DMS153 treated with DMSO at 0.1 percent for 48 hours (cell line): ENCODE results near the gene TBRG4.

Experiments used
- DNase-seq: peaks from one replicate; lab custom pipeline; 2025; ENCODE audit not compliant: unreplicated experiment; lab: John Stamatoyannopoulos, UW

Gene TBRG4

GRCh38 chr7:45092100-45092930 lies 19.2 kb downstream of the TBRG4 start:
- DNase-seq = no peak

- DNase-seq = peak; percentile 62
These were observed 22.1 kb downstream of the TBRG4 start for GRCh38 chr7:45089341-45089891.

GRCh38 chr7:45088821-45089340 lies 22.6 kb downstream of the TBRG4 start, which contains the start of gene NACAD:
NACAD (minus strand) TSS chr7:45088969; CDS start chr7:45088894, 75 bp downstream.
- no peak for DNase-seq

GRCh38 chr7:45088146-45088701 lies 23.3 kb downstream of the TBRG4 start:
- DNase-seq = no peak

GRCh38 chr7:45087301-45088145 lies 24.0 kb downstream of the TBRG4 start:
- no peak for DNase-seq

- DNase-seq = no peak
These were observed 25.0 kb downstream of the TBRG4 start for GRCh38 chr7:45086331-45087065.

GRCh38 chr7:45085619-45086200 lies 25.8 kb downstream of the TBRG4 start:
- no peak for DNase-seq

- DNase-seq = no peak
These were observed 26.4 kb downstream of the TBRG4 start for GRCh38 chr7:45084901-45085618.

GRCh38 chr7:45084336-45084735 lies 27.2 kb downstream of the TBRG4 start:
- no peak for DNase-seq

- no peak for DNase-seq
These were observed 28.6 kb downstream of the TBRG4 start for GRCh38 chr7:45082831-45083331.

- DNase-seq = no peak
These were observed 29.3 kb downstream of the TBRG4 start for GRCh38 chr7:45082031-45082830.

GRCh38 chr7:45081670-45081974 lies 29.9 kb downstream of the TBRG4 start:
- no peak for DNase-seq

GRCh38 chr7:45080958-45081669 lies 30.4 kb downstream of the TBRG4 start:
- no peak for DNase-seq

- no peak for DNase-seq
These were observed 31.1 kb downstream of the TBRG4 start for GRCh38 chr7:45080265-45080957.

GRCh38 chr7:45078125-45078681 lies 33.3 kb downstream of the TBRG4 start:
- DNase-seq = no peak

- DNase-seq = no peak
These were observed 33.9 kb downstream of the TBRG4 start for GRCh38 chr7:45077579-45077978.

- no peak for DNase-seq
These were observed 34.6 kb downstream of the TBRG4 start for GRCh38 chr7:45076946-45077345.
